Stimulated activated CD4-positive, alpha-beta T cell treated with anti-CD3 and anti-CD28 coated beads, Interleukin-1b, Interleukin-23, amount 100 ng/mL, for 24 hours (primary cell): Measurements from ENCODE around the gene UQCRQ.
"Not testable (repeated sequence)": the region's sequence is repeated elsewhere in the genome, so short reads cannot be mapped to it uniquely, and the experiment has no call there.

Experiments used
- DNase-seq, 4 experiments: peaks; one replicate each; pipeline ENCODE4 v3.0.0-alpha.2; 2020; ENCODE audit warnings: low read depth in 4 of 4, low spot score in 1 of 4

Gene UQCRQ

DNA sequence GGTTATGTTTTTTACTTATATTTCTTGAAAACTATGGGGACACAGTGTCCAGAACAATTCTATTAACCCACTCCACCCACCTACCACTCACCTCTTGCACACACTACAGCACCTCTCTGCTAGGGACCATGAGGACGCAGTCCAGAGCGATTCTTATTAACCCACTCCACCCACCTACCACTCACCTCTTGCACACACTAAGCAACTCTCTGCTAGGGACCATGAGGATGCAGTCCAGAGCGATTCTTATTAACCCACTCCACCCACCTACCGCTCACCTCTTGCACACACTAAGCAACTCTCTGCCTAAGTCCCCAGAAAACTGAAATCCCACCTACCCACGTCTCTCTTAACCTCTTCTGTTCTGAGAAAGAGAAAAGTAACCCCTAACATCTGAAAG is 33.8 kb upstream of the UQCRQ start:
- DNase-seq: no peak

DNA sequence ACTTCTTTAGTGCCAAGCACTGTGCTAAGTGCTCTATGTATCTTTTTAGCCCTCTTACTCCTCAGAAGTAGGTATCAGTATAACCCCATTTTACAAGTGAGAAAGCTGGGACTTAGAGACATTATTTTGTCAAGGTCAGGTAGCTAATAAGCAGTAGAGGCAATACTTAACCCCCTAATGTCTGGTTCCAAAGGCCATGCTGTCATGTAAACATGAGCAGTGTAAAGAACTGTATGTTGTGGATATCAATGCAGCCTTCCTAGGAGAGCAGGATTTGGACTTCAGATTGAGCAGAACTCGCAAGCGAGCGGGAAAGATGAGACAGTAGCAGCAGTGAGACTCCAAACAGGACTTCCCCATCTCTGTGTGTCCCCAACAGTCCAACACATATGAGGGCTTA is 32.4 kb upstream of the UQCRQ start:
- no peak for DNase-seq

DNA sequence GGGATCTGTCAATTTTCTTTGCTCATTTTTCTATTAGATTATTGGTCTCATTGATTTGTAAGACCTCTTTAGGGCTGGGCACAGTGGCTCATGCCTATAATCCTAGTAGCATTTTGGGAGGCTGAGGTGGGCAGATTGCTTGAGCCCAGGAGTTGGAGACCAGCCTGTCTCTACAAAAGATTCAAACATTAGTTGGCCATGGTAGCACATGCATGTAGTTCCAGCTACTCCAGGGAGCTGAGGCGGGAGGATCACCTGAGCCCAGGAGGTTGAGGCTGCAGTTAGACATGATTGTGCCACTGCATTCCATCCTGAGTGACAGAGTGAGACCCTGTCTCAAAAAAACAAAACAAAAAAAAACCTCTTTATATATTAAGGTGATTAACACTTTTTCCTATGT is 29.6 kb upstream of the UQCRQ start:
- DNase-seq: no peak

DNA sequence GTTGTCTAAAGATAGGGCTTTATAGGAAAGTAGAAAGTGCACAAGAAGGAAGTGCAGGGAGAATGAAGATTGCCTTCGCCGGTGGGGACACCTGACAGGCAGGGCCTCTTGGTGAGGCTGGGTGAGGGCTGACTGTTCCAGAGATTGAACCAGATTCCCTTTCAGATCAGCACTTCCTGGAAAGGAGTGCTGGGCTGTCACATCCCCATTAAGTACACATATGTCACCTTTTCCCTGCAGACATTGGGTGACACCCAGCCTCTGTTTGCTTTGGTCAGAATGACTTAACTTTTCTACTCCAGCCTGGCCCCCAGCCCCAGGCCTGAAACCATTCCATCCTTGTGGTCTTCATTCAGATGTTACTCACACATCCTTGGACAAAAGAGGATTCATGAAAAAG is 28.6 kb upstream of the UQCRQ start:
- no peak for DNase-seq

DNA sequence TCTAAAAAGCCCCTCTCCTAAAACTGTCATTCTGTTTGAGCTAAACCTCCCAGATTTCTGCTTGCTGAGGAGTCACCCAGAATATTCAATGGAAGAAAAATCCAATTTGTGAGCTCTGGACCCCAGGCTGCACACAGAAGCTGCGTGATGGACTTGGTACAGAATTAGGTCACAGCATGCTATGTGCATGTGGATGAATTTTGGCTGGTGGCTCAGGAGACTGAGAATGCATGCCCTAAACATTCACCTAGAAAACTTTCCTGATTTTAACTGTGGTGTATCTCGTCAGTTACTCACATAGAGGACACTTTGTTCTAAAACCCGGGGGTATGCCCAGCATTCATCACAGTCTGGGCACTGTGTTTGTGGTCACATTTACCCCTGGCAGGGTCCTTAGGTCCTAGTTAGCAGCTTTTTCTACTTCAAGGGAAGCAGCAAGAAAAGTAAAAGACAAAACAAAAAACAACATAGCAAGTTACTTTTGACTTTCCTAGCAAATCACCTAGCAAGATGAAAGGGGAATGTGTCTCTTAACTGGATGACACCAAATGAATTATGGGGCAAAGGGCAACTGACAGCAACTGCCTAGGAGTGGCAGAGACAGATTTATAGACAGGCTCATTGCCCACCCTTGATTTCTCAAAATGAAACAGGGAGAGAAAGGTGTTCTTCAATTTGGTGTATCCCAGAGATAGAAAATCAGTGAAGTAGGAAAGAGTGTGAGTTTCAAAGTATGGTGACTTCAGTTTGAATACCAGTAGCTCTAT is 27.7 kb upstream of the UQCRQ start:
- no peak for DNase-seq

DNA sequence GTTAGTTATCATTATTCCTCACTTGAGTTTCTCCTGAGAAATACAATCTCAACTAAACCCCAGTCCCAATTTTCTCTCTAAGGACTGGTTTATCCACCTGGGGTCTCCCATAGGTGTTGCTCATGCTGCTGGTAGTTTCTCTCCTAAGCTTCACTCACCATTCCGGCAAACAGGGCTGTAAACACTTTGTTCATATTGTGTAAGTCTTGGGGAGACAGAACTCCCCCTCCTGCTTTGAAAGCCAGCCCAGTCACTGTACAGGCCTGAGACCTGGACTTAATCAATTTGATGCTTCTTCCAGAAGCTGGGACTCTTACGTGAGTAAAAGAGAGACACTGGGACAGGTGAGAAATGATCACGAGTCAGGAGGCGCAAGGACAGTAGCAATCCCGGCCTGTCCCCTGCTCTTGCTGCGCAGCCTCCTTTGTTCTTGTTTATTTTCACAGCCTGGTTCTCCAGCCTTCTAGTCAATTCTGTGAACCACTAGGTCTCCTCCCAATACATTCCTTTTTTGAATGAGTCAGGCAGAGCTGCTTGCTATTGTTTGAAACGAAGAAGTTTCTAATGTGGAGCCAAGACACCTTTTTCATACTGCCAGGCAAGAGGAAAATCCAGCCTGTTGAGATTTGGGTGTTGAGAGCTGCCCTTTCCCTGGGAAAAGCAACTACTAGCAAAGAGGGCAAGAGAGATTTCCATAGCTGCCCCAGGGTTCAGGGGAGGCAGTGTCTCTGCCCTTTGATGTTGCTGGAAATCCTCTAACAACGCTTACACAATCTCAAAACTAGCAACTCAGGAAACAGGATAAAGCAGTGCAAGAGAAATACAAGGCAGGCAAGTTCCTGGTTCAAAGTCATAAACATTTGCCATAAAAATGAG is 26.8 kb upstream of the UQCRQ start:
- no peak for DNase-seq

DNA sequence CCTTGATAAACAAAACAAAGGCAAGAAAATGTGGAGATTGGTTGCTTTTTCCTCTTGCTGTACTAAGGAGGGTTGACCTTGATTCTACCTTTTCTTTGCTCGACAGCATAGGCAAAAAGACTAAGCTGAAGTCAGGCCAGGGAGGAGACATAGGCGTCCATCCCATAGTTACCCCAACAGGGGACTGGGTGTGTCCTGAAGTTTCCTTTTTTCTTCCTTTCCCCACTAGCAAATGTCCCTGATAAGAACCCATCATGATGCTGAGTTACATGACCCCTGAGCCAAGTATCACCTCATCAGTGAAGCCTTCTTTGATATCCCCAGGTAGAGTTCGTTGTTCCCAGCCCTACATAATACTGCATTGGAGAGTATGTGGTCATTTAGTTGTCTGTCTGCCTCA is 26.1 kb upstream of the UQCRQ start:
- DNase-seq: no peak

DNA sequence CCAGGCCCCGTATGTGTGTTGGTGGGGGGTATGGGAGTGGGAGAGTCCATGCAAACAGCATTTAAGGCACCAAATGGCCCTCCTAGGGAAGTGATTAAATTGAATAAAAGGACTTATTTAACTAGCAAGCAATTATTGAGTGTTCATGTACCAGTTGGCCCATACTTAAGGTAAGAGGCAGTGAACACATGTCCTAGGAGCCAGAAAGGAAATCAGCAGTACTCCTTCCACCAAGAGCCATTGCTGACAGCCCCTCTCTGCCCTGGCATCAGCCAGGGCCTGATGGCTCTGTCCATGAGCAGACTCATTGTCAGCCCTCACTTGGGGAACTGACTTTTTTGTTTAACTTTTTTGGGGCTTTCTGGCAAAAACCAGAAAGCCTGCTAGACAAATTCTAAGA is 25.5 kb upstream of the UQCRQ start:
- DNase-seq: no peak

DNA sequence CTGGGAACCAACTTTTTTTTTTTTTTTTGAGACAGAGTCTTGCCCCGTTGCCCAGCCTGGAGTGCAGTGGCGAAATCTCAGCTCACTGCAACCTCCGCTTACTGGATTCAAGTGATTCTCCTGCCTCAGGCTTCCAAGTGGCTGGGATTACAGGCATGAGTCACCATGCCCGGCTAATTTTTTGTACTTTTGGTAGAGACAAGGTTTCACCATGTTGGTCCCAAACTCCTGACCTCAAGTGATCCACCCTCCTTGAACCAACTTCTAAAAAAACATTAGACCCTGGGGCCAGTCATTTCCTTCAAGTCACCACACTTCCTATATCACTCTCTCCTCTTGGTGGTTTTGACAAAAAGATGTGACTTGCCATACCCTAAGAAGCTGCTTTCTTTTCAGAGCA is 25.1 kb upstream of the UQCRQ start:
- no peak for DNase-seq

DNA sequence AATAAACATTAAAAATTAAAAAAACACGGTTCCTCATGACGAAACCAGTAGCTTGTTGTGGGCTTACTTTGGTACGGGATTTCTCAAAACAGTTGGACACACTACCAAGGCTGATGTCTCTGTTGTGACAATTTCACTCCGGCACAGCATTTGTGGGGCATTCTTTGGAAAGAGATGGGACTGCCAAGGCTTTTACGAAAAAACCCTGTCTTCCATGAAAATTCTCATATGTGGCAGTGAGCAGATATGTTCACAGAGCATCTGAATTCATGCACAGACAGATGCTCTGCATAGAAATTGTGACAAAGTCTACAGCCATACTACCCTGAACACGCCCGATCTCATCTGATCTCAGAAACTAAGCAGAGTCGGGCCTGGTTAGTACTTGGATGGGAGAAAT is 18.2 kb upstream of the UQCRQ start:
- DNase-seq: no peak

DNA sequence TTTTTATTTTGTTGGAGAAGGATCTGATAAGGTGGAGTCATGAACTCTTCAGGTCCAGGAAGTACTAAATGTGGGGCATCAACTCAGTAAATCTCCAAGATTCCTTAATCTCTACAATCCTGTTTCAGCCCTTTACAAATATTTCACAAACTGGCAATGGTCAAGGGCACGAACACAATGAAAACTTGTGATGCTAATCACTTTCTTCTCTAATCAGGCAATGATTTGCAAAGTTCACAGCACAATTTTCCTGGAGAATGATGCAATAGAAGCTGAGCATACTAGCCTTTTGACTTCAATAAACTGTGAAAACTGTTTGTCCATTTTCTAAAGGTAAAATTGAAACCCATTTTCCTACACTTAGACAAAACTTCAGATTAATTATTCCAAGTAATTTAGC is 17.1 kb upstream of the UQCRQ start:
- DNase-seq: no peak

DNA sequence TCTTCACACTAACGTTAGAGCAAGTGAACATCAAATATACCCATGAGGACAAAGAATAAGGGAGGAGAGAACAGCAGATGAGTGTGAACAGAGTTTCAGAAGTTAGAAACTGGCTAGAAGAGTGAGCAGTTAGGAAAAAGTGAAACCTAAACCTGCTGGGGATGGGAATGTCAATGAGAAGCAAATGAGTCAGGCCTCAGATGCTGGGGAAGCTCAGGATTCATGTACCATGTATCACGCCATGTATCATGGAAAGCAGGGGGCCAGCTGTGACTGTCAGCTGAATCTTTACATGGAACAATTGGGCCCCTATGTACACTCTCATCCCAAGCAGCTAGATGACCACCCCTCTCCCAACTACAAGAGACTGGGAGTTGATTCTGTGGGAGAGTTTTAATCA is 16.4 kb upstream of the UQCRQ start:
- DNase-seq: no peak

DNA sequence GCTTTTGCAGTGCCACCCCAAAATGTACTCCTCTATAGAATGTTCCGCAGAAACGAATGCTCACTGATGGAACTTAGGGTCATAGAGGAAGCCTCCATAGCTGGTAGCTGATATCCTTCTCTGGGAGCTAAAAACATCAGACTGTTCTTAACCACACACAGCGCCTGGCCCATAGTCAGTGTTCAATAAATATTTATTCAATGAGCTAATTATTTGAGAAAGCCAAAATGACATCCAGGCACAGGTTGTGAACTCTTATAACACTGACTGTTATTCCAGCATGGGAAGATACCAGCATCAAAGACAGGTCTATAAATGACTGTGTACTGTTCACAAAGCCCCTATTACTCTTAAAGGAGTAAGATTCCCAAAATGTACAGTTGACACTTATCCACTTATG is 13.1 kb upstream of the UQCRQ start:
- DNase-seq: no peak

DNA sequence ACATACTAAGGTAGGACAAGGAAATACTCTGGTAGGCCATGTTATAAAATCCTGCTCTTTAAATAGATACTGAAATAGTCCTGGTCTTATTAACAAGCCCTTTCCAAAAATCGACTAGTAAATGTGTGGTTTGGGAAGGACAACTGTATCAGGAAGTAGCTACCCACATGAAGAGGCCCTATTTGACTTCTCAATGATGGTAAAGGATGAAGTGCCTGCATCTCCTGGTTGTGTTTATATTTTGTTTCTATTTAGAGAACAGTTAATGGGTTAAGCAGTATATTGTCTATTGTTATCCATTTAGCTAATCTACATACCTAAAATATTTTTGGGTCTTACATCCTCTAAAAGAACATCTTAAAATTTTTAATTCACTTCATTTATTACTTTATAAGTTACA is 12.7 kb upstream of the UQCRQ start:
- no peak for DNase-seq

DNA sequence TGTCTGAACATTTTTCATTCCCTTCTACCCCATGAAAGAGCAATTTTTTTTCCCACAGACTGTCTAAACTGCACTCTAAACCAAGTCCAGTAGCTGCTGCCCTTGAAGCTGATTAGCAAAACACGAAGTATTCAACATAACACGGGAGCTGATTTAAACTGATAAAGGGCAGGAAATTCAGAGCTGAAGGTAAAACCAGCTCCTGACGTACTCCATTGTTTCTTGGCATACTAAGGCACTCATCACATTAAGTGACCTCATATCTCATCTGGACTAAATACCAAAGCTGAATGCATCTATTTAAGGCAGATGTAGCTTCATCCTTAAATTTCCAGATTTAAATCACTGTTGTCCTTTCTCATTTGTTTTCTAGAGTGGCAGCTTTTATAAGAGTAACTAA is 12.1 kb upstream of the UQCRQ start:
- DNase-seq: no peak

DNA sequence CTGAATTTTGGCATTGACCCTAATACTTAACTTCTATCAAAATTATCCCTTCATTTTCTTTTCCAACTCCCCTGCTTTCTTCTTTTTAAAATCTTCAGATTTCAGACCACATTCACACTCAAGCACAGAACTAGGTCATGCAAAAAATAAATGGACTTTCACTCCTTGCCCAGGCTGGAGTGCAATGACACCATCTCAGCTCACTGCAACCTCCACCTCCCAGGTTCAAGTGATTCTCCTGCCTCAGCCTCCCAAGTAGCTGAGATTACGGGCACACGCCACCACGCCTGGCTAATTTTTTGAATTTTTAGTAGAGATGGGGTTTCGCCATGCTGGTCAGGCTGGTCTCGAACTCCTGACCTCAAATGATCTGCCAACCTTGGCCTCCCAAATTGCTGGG is 11.4 kb upstream of the UQCRQ start:
- DNase-seq: not testable (repeated sequence)

DNA sequence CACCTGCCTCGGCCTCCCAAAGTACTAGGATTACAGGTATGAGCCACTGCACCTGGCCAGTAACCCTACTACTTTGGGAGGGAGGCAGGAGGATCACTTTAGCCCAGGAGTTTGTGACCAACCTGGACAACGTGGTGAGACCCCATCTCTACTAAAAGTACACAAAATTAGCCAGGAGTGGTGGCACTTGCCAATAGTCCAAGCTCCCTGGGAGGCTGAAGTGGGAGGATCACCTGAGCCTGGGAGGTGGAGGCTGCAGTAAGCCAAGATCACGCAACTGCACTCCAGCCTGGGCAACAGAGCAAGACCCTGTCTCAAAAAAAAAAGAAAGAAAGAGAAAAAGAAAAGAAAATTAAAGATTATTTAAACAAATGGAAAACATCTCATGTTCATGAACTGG is 10.4 kb upstream of the UQCRQ start:
- DNase-seq: no peak

DNA sequence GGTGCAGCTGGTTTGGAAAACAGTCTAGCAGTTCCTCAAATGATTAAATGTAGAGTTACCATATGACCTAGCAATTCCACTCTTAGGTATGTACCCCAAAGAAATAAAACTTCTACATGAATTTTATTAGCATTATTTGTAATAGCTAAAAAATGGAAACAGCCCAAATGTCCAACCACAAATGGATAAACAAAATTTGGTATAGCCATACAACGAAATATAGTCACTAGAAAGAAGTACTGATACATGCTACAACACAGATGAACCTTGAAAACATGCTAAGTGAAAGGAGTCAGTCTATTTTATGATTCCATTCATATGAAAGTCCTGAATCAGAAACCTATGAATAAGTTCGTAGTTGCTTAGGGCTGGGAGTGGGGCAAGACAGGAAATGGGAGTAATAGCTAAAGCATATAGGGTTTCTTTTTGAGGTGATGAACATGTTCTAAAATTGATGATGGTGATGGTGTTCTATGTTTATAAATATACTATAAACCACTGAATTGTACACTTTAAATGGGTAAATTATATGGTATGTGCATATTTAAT is 6.5 kb upstream of the UQCRQ start:
- DNase-seq: no peak

DNA sequence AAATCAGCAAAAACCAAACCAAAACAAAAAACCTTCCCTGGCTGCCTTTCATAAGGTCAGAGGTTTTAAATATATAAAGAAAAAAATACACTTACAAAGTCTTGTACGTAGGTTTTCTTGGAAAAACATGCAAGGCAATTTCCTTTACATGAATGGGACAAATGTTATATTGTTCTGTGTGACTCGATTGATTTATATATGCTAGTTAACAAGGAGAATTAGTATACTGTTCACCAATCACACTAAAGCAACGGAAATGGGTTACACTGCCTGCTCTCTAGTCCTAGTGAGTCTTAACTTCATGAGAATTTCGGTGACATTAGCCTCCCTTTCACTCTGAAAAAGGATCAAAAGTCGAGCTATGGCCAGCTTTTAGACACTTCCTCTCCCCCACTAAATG is 5.7 kb upstream of the UQCRQ start:
- no peak for DNase-seq

DNA sequence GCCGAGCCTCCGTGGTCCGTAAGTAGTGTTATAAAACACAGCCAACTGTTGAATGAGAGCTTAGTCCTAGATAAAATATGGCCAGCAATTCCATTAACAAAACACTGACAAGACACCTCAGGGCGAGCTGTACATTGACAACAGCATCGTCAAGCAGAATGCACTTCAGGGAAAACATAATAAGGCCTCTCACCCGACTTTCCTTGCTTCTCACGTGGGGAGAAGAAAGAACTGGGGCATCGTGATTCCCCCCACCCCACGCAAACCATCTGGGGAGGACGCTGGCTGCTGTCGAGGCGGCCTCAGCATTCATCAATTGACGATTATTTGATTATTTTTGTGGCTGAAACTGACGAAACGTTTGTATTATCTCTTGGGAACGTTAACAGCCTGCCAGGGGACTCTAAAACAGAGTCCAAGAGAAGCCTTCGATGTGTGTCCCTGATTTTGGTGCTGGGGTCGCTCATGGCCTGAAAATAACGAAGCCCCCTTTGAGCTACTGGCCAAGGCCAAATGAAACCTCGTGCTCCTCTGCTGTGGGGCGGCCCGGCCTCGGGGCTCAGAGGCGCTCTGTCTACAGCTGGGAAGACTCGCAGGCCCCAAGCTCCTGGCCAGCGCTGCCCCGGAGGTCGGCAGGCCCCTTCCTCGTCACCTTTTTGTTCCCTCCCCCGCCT is 637 bp upstream of the UQCRQ start:
- DNase-seq: no peak

DNA sequence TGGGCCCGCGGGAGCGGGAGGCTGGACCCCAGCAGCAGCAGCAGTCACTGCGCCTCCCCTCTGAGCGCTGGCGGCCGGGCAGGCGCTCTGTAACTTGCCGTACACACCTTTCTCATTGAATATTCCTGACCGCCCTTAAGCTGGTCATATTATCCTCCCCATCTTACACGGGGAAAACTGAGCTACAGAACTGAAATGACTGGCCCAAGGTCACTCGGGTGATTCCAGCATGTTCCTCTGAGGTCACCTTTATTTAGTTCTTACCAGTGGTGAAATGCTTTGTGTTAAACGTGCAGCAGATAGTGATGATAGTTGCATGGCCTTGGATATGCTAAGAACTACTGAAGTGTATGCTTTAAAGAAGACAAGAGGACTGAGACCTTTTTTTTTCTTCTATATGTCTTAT is 607 bp downstream of the UQCRQ start:
- DNase-seq: no peak

DNA sequence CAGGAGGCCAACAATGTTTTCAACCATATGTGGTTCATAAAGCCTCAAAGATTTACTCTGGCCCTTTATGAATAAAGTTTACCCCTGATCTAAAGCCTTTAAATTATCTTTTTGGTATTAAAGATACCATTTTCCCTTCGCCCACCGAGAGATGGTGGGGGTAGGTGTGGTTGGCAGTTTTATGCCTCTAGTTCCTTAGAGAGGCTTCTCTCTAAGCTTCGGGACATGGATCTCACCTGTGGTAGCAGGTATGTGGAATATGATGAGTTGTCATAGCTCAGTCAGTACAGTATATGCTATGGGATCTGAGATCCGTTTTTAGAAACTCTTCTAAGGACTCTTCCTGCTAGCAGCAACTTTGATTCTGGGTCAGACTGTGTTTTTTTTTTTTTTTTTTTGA is 2.3 kb downstream of the UQCRQ start:
- no peak for DNase-seq
